Tibial artery (tissue), 4 donors: ENCODE measurements around the gene SLC6A19.

Experiments used
- DNase-seq, 2 donors: peaks; one replicate each; pipeline ENCODE4 v3.0.0-alpha.2; 2019
- H3K27ac ChIP-seq, 2 donors: fragments of 200-600 bp; sonication (generic) in 1 of 2; 1 replicate in 1 of 2; 2 replicates in 1 of 2; pipeline ENCODE4 v1.5.1; 2018 to 2019; ENCODE audit warnings: mild to moderate bottlenecking in 1 of 2
- H3K27me3 ChIP-seq, 2 donors: fragments of 200-600 bp; sonication (generic) in 1 of 2; one replicate each; pipeline versions ENCODE4 v1.5.1 to v1.6.0; 2016 to 2019
- H3K36me3 ChIP-seq, 3 donors: fragments of 200-600 bp; sonication (generic) in 2 of 3; one replicate each; pipeline ENCODE4 v1.5.1; 2016 to 2019; ENCODE audit warnings: mild to moderate bottlenecking in 2 of 3
- H3K4me1 ChIP-seq, 4 donors: fragments of 200-600 bp; sonication (generic) in 2 of 4; 1 replicate in 3 of 4; 2 replicates in 1 of 4; pipeline ENCODE4 v1.5.1; 2016 to 2019
- H3K4me3 ChIP-seq, 2 donors: fragments of 200-600 bp; sonication (generic) in 1 of 2; 1 replicate in 1 of 2; 2 replicates in 1 of 2; pipeline ENCODE4 v1.5.1; 2018 to 2019; ENCODE audit warnings: mild to moderate bottlenecking in 2 of 2
- H3K9me3 ChIP-seq, 3 donors: fragments of 200-600 bp; sonication (generic) in 1 of 3; one replicate each; pipeline ENCODE4 v1.5.1; 2016 to 2019
- CTCF ChIP-seq, 2 experiments: fragments of 200-600 bp in 1 of 2; fragments of 450-650 bp in 1 of 2; IDR thresholded peaks; one replicate each; pipeline ENCODE4 v1.5.1; 2017 to 2019; ENCODE audit warnings: antibody characterized with exemption in 2 of 2, mild to moderate bottlenecking in 1 of 2, moderate library complexity in 1 of 2
- intact Hi-C: fragments of 100-400 bp; cut with DNase I; formaldehyde crosslinking; loops from one replicate; pipeline ENCODE4 v1.15.0; 2023; ENCODE audit warnings: low total_unique reads

Gene SLC6A19

GRCh38 chr5:1200495-1201326, 684 bp upstream of the SLC6A19 start:
- intact Hi-C loops = no loop called here
- H3K4me1 ChIP-seq = no peaks in the 10 kb centered on the region
- H3K36me3 ChIP-seq = no peaks in the 10 kb centered on the region
- H3K9me3 ChIP-seq = no peaks in the 10 kb centered on the region
- no peak overlapping the region for H3K27ac ChIP-seq
- TF ChIP-seq CTCF (IDR thresholded peaks at IDR 0.05) = no peak
- DNase-seq = no peak
- H3K4me3 ChIP-seq = no peak overlapping the region
- H3K27me3 ChIP-seq = peaks cover 0 to 71% of the 10 kb centered on the region in 2 donors

GRCh38 chr5:1202026-1202797, 817 bp downstream of the SLC6A19 start:
- no peaks in the 10 kb centered on the region for H3K4me1 ChIP-seq
- no peaks in the 10 kb centered on the region for H3K9me3 ChIP-seq
- DNase-seq = no peak
- TF ChIP-seq CTCF (IDR thresholded peaks at IDR 0.05) = no peak
- H3K27me3 ChIP-seq = peaks cover 0 to 71% of the 10 kb centered on the region in 2 donors
- no peaks in the 10 kb centered on the region for H3K36me3 ChIP-seq
- intact Hi-C loops = no loop called here
- H3K27ac ChIP-seq = no peak overlapping the region
- H3K4me3 ChIP-seq = no peak overlapping the region

GRCh38 chr5:1202798-1203185, 1.4 kb downstream of the SLC6A19 start:
- no peaks in the 10 kb centered on the region for H3K4me1 ChIP-seq
- intact Hi-C loops = no loop called here

GRCh38 chr5:1203311-1203967, 2.0 kb downstream of the SLC6A19 start:
- no peak overlapping the region for H3K27ac ChIP-seq
- H3K9me3 ChIP-seq = no peaks in the 10 kb centered on the region
- DNase-seq = no peak
- intact Hi-C loops = no loop called here
- H3K4me3 ChIP-seq = no peak overlapping the region
- no peaks in the 10 kb centered on the region for H3K36me3 ChIP-seq
- no peaks in the 10 kb centered on the region for H3K4me1 ChIP-seq
- TF ChIP-seq CTCF (IDR thresholded peaks at IDR 0.05) = no peak
- H3K27me3 ChIP-seq = peaks cover 0 to 73% of the 10 kb centered on the region in 2 donors

More at GRCh38 chr5:1202798-1203185, 1.4 kb downstream of the SLC6A19 start:
- Histone ChIP-seq H3K36me3 (no peaks in the 10 kb centered on the region), H3K27ac (no peak overlapping the region), H3K4me3 (no peak overlapping the region), H3K9me3 (no peaks in the 10 kb centered on the region), H3K27me3 (peaks cover 0 to 71% of the 10 kb centered on the region in 2 donors)
- DNase-seq = no peak
- no peak for TF ChIP-seq CTCF (IDR thresholded peaks at IDR 0.05)

GRCh38 chr5:1203968-1204692, 2.7 kb downstream of the SLC6A19 start:
- Histone ChIP-seq H3K27ac (no peak overlapping the region), H3K36me3 (no peaks in the 10 kb centered on the region), H3K4me3 (no peak overlapping the region), H3K9me3 (no peaks in the 10 kb centered on the region), H3K4me1 (no peaks in the 10 kb centered on the region), H3K27me3 (peaks cover 0 to 80% of the 10 kb centered on the region in 2 donors)
- no peak for TF ChIP-seq CTCF (IDR thresholded peaks at IDR 0.05)
- no peak for DNase-seq
- intact Hi-C loops = no loop called here
